Gastrocnemius medialis (tissue), 4 donors: ENCODE measurements around the gene MED28.

Experiments used
- CTCF ChIP-seq, 5 experiments: fragments of 450-650 bp in 3 of 5; fragments of 200-600 bp in 2 of 5; sonication (generic) in 2 of 5; IDR thresholded peaks in 4 of 5; conservative IDR thresholded peaks in 1 of 5; 1 replicate in 4 of 5; 2 replicates in 1 of 5; pipeline ENCODE4 v1.5.1; 2016 to 2019; ENCODE audit warnings: antibody characterized with exemption in 5 of 5, mild to moderate bottlenecking in 3 of 5, moderate library complexity in 3 of 5
- POLR2A ChIP-seq, 2 donors: fragments of 450-650 bp; IDR thresholded peaks; one replicate each; pipeline ENCODE4 v1.6.1; 2017; ENCODE audit warnings: antibody characterized with exemption in 2 of 2, mild to moderate bottlenecking in 2 of 2, moderate library complexity in 2 of 2

- TF ChIP-seq CTCF (IDR thresholded peaks at IDR 0.05 in 4 of 5, conservative IDR thresholded peaks at IDR 0.05 in 1 of 5), result peak in 1 of 5 experiments; percentile 12
- no peak for TF ChIP-seq POLR2A (IDR thresholded peaks at IDR 0.05)
Observed at GRCh38 chr4:17577665-17578481, 36.6 kb upstream of the MED28 start.
